GM23338 (cell line): ENCODE data around the gene SLC13A3. TPM values are rescaled to one million over a fixed set of nuclear protein-coding genes. Genes with fewer than 3 reads are reported as not detected.

Source experiments
- ATAC-seq: fragments of 200-7000 bp; cut with Tn5 transposase; 3 replicates; pipeline ENCODE4 v1.9.1; 2020
- DNase-seq: peaks from one replicate; pipeline ENCODE4 v3.0.0-alpha.2; 2015; ENCODE audit warnings: low spot score
- H2AFZ ChIP-seq: fragments of 200-600 bp; sonication (generic); 2 replicates; pipeline ENCODE4 v1.8.0; 2016; ENCODE audit warnings: antibody characterized with exemption, mild to moderate bottlenecking, moderate library complexity
- H3F3A ChIP-seq: fragments of 200-600 bp; sonication (generic); replicated peaks from 2 replicates; pipeline ENCODE4 v1.8.0; 2017; ENCODE audit warnings: antibody characterized with exemption, mixed run types, low read depth
- H3K27ac ChIP-seq: fragments of 200-600 bp; sonication (generic); 2 replicates; pipeline ENCODE4 v1.6.1; 2016; ENCODE audit warnings: low read depth
- H3K27me3 ChIP-seq: fragments of 200-600 bp; sonication (generic); 2 replicates; pipeline ENCODE4 v1.8.0; 2016; ENCODE audit warnings: mild to moderate bottlenecking, mixed run types, moderate library complexity; ENCODE audit not compliant: insufficient read depth
- H3K36me3 ChIP-seq: fragments of 200-600 bp; sonication (generic); 2 replicates; pipeline ENCODE4 v1.8.0; 2016; ENCODE audit warnings: mild to moderate bottlenecking; ENCODE audit not compliant: insufficient read depth
- H3K4me1 ChIP-seq: fragments of 200-600 bp; sonication (generic); 2 replicates; pipeline ENCODE4 v1.8.0; 2016; ENCODE audit warnings: mild to moderate bottlenecking, moderate library complexity; ENCODE audit not compliant: insufficient read depth
- H3K4me2 ChIP-seq: fragments of 200-600 bp; sonication (generic); 2 replicates; pipeline ENCODE4 v1.7.1; 2017; ENCODE audit warnings: mixed run types
- H3K4me3 ChIP-seq: fragments of 200-600 bp; sonication (generic); 2 replicates; pipeline ENCODE4 v1.6.1; 2016; ENCODE audit warnings: mixed run types
- H3K79me2 ChIP-seq: fragments of 200-600 bp; sonication (generic); replicated peaks from 2 replicates; pipeline ENCODE4 v1.8.0; 2017; ENCODE audit warnings: mild to moderate bottlenecking; ENCODE audit not compliant: insufficient read depth
- H3K9me2 ChIP-seq: fragments of 200-600 bp; sonication (generic); 2 replicates; pipeline ENCODE4 v1.8.0; 2017; ENCODE audit not compliant: insufficient read depth
- H4K20me1 ChIP-seq: fragments of 200-600 bp; sonication (generic); replicated peaks from 2 replicates; pipeline ENCODE4 v1.8.0; 2017; ENCODE audit warnings: mild to moderate bottlenecking; ENCODE audit not compliant: insufficient read depth
- H3K27ac Mint-ChIP-seq: 2 replicates; pipeline ENCODE4 v1.8.0; 2020; ENCODE audit warnings: inconsistent platforms, mild to moderate bottlenecking, moderate library complexity, mixed read lengths
- H3K27me3 Mint-ChIP-seq: 3 replicates; pipeline ENCODE4 v1.8.0; 2022; ENCODE audit warnings: low read depth, mild to moderate bottlenecking, moderate library complexity, mixed read lengths, inconsistent platforms; ENCODE audit not compliant: insufficient read depth, poor library complexity
- H3K36me3 Mint-ChIP-seq: 3 replicates; pipeline ENCODE4 v1.8.0; 2021; ENCODE audit warnings: low read depth, mild to moderate bottlenecking, inconsistent platforms, moderate library complexity, mixed read lengths
- H3K4me1 Mint-ChIP-seq: 3 replicates; pipeline ENCODE4 v1.8.0; 2020; ENCODE audit warnings: mild to moderate bottlenecking, inconsistent platforms, mixed read lengths
- H3K4me3 Mint-ChIP-seq: 3 replicates; pipeline ENCODE4 v1.8.0; 2021; ENCODE audit warnings: moderate library complexity, mild to moderate bottlenecking, inconsistent platforms, mixed read lengths
- H3K9me3 Mint-ChIP-seq: 3 replicates; pipeline ENCODE4 v1.8.0; 2020; ENCODE audit warnings: moderate library complexity, mild to moderate bottlenecking, inconsistent platforms, mixed read lengths
- CREB1 ChIP-seq: fragments of 250-450 bp; sonication (Bioruptor Pico); IDR thresholded peaks from 2 replicates; pipeline ENCODE4 v1.5.0; 2020; ENCODE audit warnings: low read depth, mild to moderate bottlenecking, moderate library complexity
- CTCF ChIP-seq, 2 experiments: fragments of 200-600 bp in 1 of 2; sonication (generic) in 1 of 2; conservative IDR thresholded peaks; 2 replicates each; pipeline versions ENCODE4 v1.5.1 to v1.6.1; 2016 to 2017; ENCODE audit warnings: antibody characterized with exemption in 2 of 2, low read depth in 2 of 2, mild to moderate bottlenecking in 2 of 2, moderate library complexity in 1 of 2
- EZH2 ChIP-seq: fragments of 200-600 bp; sonication (generic); IDR thresholded peaks from one replicate; pipeline ENCODE4 v1.8.0; 2017; ENCODE audit warnings: antibody characterized with exemption, mild to moderate bottlenecking, low read depth; ENCODE audit not compliant: unreplicated experiment
- EZH2phosphoT487 ChIP-seq: fragments of 200-600 bp; sonication (generic); IDR thresholded peaks from one replicate; pipeline ENCODE4 v1.8.1; 2018; ENCODE audit warnings: antibody characterized with exemption; ENCODE audit not compliant: unreplicated experiment
- JUNB ChIP-seq: IDR thresholded peaks from one replicate; pipeline ENCODE4 v1.6.1; 2016; ENCODE audit warnings: antibody characterized with exemption; ENCODE audit not compliant: unreplicated experiment
- NANOG ChIP-seq: IDR thresholded peaks from 2 replicates; pipeline ENCODE4 v1.6.1; 2016; ENCODE audit warnings: antibody characterized with exemption, borderline replicate concordance
- POLR2AphosphoS5 ChIP-seq: IDR thresholded peaks from 2 replicates; pipeline ENCODE4 v1.6.1; 2016; ENCODE audit warnings: antibody characterized with exemption, low read depth
- STAT1 ChIP-seq: IDR thresholded peaks from one replicate; pipeline ENCODE4 v1.6.1; 2016; ENCODE audit warnings: antibody characterized with exemption; ENCODE audit not compliant: unreplicated experiment
- ZNF114 ChIP-seq: fragments of 250-450 bp; sonication (Bioruptor Pico); IDR thresholded peaks from 2 replicates; pipeline ENCODE4 v1.5.0; 2020; ENCODE audit warnings: mild to moderate bottlenecking, moderate library complexity
- ZNF331 ChIP-seq: fragments of 250-450 bp; sonication (Bioruptor Pico); IDR thresholded peaks from 2 replicates; pipeline ENCODE4 v1.5.0; 2020; ENCODE audit warnings: low read depth, mild to moderate bottlenecking, moderate library complexity
- polyA plus RNA-seq: library from polyadenylated mRNA; unstranded; fragments of >200 nt; fragmentation: Nextera tagmentation; extraction: Ambion mirVana; gene quantifications from 2 replicates; pipeline ENCODE4 v1.2.1, GENCODE V29; 2016
- total RNA-seq: library from RNA; depleted of rRNA; stranded (reverse); fragments of >200 nt; shearing (Covaris generic); gene quantifications from 2 replicates; pipeline ENCODE4 v1.2.3, GENCODE V29; 2014
- TF ChIP-seq, protein P1 (sequence below): IDR thresholded peaks from one replicate; pipeline ENCODE4 v1.6.1; 2018; ENCODE audit warnings: antibody characterized with exemption; ENCODE audit not compliant: unreplicated experiment
- TF ChIP-seq, protein P2 (sequence below): IDR thresholded peaks from 2 replicates; pipeline ENCODE4 v1.6.1; 2016; ENCODE audit warnings: antibody characterized with exemption
- TF ChIP-seq, protein P3 (sequence below): fragments of 250-450 bp; sonication (Bioruptor Pico); IDR thresholded peaks from 2 replicates; pipeline ENCODE4 v1.5.0; 2020; ENCODE audit warnings: mild to moderate bottlenecking, moderate library complexity

SLC13A3 gene
- total and polyA plus RNA-seq, 2 experiments from 2014 or later: 8.6 to 9.1 TPM

DNA sequence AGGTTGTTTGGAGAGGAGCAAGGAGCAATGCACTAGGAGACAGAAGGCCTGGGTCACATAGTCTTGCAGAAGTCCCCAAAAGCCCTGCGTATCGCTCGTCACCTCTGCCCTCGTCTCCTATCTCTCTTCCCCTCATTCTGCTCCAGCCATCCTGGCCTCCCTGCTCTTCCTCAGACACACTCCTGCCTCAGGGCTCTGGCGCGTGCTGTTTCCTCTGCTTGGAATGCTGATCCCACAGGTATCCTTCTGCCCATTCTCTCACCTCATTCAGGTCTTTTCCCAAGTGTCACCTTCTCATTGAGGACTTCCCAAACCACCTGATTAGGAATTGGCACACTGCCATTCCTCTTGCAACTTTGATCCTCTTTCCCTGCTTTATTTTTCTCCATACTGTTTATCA, 49.2 kb upstream of the SLC13A3 start:
- no peak overlapping the region for H2AFZ ChIP-seq
- no peaks in the 10 kb centered on the region for H4K20me1 ChIP-seq
- no peaks in the 10 kb centered on the region for H3F3A ChIP-seq
- TF ChIP-seq, protein P1, sequence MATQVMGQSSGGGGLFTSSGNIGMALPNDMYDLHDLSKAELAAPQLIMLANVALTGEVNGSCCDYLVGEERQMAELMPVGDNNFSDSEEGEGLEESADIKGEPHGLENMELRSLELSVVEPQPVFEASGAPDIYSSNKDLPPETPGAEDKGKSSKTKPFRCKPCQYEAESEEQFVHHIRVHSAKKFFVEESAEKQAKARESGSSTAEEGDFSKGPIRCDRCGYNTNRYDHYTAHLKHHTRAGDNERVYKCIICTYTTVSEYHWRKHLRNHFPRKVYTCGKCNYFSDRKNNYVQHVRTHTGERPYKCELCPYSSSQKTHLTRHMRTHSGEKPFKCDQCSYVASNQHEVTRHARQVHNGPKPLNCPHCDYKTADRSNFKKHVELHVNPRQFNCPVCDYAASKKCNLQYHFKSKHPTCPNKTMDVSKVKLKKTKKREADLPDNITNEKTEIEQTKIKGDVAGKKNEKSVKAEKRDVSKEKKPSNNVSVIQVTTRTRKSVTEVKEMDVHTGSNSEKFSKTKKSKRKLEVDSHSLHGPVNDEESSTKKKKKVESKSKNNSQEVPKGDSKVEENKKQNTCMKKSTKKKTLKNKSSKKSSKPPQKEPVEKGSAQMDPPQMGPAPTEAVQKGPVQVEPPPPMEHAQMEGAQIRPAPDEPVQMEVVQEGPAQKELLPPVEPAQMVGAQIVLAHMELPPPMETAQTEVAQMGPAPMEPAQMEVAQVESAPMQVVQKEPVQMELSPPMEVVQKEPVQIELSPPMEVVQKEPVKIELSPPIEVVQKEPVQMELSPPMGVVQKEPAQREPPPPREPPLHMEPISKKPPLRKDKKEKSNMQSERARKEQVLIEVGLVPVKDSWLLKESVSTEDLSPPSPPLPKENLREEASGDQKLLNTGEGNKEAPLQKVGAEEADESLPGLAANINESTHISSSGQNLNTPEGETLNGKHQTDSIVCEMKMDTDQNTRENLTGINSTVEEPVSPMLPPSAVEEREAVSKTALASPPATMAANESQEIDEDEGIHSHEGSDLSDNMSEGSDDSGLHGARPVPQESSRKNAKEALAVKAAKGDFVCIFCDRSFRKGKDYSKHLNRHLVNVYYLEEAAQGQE: no peak
- TF ChIP-seq JUNB (no peak), ZNF114 (CRISPR knock-in tag) (no peak), CTCF (conservative IDR thresholded peaks at IDR 0.05; ENCODE audit: low read depth in 2 of 2) (no peak), EZH2phosphoT487 (no peak), POLR2AphosphoS5 (no peak), STAT1 (no peak), CREB1 (no peak), NANOG (no peak), ZNF331 (CRISPR knock-in tag) (no peak), EZH2 (no peak)
- TF ChIP-seq, protein P2, sequence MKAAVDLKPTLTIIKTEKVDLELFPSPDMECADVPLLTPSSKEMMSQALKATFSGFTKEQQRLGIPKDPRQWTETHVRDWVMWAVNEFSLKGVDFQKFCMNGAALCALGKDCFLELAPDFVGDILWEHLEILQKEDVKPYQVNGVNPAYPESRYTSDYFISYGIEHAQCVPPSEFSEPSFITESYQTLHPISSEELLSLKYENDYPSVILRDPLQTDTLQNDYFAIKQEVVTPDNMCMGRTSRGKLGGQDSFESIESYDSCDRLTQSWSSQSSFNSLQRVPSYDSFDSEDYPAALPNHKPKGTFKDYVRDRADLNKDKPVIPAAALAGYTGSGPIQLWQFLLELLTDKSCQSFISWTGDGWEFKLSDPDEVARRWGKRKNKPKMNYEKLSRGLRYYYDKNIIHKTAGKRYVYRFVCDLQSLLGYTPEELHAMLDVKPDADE: no peak
- TF ChIP-seq, protein P3, sequence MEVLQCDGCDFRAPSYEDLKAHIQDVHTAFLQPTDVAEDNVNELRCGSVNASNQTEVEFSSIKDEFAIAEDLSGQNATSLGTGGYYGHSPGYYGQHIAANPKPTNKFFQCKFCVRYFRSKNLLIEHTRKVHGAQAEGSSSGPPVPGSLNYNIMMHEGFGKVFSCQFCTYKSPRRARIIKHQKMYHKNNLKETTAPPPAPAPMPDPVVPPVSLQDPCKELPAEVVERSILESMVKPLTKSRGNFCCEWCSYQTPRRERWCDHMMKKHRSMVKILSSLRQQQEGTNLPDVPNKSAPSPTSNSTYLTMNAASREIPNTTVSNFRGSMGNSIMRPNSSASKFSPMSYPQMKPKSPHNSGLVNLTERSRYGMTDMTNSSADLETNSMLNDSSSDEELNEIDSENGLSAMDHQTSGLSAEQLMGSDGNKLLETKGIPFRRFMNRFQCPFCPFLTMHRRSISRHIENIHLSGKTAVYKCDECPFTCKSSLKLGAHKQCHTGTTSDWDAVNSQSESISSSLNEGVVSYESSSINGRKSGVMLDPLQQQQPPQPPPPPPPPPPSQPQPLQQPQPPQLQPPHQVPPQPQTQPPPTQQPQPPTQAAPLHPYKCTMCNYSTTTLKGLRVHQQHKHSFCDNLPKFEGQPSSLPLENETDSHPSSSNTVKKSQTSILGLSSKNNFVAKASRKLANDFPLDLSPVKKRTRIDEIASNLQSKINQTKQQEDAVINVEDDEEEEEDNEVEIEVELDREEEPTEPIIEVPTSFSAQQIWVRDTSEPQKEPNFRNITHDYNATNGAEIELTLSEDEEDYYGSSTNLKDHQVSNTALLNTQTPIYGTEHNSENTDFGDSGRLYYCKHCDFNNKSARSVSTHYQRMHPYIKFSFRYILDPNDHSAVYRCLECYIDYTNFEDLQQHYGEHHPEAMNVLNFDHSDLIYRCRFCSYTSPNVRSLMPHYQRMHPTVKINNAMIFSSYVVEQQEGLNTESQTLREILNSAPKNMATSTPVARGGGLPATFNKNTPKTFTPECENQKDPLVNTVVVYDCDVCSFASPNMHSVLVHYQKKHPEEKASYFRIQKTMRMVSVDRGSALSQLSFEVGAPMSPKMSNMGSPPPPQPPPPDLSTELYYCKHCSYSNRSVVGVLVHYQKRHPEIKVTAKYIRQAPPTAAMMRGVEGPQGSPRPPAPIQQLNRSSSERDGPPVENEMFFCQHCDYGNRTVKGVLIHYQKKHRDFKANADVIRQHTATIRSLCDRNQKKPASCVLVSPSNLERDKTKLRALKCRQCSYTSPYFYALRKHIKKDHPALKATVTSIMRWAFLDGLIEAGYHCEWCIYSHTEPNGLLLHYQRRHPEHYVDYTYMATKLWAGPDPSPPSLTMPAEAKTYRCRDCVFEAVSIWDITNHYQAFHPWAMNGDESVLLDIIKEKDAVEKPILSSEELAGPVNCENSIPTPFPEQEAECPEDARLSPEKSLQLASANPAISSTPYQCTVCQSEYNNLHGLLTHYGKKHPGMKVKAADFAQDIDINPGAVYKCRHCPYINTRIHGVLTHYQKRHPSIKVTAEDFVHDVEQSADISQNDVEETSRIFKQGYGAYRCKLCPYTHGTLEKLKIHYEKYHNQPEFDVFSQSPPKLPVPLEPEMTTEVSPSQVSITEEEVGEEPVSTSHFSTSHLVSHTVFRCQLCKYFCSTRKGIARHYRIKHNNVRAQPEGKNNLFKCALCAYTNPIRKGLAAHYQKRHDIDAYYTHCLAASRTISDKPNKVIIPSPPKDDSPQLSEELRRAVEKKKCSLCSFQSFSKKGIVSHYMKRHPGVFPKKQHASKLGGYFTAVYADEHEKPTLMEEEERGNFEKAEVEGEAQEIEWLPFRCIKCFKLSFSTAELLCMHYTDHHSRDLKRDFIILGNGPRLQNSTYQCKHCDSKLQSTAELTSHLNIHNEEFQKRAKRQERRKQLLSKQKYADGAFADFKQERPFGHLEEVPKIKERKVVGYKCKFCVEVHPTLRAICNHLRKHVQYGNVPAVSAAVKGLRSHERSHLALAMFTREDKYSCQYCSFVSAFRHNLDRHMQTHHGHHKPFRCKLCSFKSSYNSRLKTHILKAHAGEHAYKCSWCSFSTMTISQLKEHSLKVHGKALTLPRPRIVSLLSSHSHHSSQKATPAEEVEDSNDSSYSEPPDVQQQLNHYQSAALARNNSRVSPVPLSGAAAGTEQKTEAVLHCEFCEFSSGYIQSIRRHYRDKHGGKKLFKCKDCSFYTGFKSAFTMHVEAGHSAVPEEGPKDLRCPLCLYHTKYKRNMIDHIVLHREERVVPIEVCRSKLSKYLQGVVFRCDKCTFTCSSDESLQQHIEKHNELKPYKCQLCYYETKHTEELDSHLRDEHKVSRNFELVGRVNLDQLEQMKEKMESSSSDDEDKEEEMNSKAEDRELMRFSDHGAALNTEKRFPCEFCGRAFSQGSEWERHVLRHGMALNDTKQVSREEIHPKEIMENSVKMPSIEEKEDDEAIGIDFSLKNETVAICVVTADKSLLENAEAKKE (CRISPR knock-in tag): no peak
- no peaks in the 10 kb centered on the region for H3K27me3 ChIP-seq
- Mint-ChIP-seq H3K4me1 (peaks cover 26% of the 10 kb centered on the region), H3K27me3 (no peaks in the 10 kb centered on the region), H3K9me3 (peaks cover 11% of the 10 kb centered on the region), H3K36me3 (no peaks in the 10 kb centered on the region; the same call in 2 of the 3 replicates), H3K27ac (no peak overlapping the region), H3K4me3 (no peak overlapping the region)
- H3K27ac ChIP-seq: no peak overlapping the region
- ATAC-seq (no peak), DNase-seq (no peak)
- H3K4me3 ChIP-seq: no peak overlapping the region
- no peak overlapping the region for H3K4me2 ChIP-seq
- H3K4me1 ChIP-seq: peaks cover 18% of the 10 kb centered on the region
- H3K36me3 ChIP-seq: no peaks in the 10 kb centered on the region
- H3K9me2 ChIP-seq: no peaks in the 10 kb centered on the region
- H3K79me2 ChIP-seq: no peaks in the 10 kb centered on the region
